Activated CD4-positive, alpha-beta T cell treated with anti-CD3 and anti-CD28 coated beads, Interleukin-2, amount 50 U/mL, for 4 hours (primary cell): Measurements from ENCODE around the gene NDFIP1.
"Not testable (repeated sequence)": the region's sequence is repeated elsewhere in the genome, so short reads cannot be mapped to it uniquely, and the experiment has no call there.

Experiments used
- DNase-seq, 2 experiments: peaks; one replicate each; pipeline ENCODE4 v3.0.0-alpha.2; 2020

Gene NDFIP1

GRCh38 chr5:142120247-142120935 is 11.8 kb downstream of the NDFIP1 start:
- no peak for DNase-seq

- no peak for DNase-seq
Observed at GRCh38 chr5:142122121-142122520, 13.5 kb downstream of the NDFIP1 start.

- no peak for DNase-seq
Observed at GRCh38 chr5:142125378-142125777, 16.8 kb downstream of the NDFIP1 start.

- DNase-seq: no peak
Observed at GRCh38 chr5:142125963-142126362, 17.4 kb downstream of the NDFIP1 start.

DNA sequence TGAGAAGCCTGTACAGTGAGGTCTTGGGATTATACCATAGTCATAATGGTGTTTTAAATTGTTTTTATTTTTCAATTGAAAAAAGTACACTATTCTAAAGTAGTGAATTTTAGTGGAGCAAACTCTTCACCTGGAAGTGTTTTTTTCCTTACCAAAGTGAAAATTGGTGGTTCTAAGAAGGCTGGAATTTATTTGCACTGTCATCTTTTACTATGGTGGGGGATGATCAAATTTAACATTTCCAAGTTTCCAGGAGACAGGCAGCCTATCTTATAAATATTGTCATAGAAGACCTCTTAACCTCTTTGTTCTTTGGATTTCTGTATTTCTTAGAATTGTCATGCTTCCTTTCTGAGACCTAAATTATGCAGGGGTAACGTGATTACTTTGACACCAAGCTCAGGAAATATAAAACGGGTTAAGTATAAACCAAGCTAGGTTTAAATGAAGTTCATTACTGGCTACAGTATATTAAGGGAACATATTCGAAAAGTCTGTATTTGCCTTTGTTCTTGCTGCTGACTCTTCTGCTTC is 20.2 kb downstream of the NDFIP1 start:
- DNase-seq: no peak

GRCh38 chr5:142129446-142130066 is 21.0 kb downstream of the NDFIP1 start:
- DNase-seq: no peak

DNA sequence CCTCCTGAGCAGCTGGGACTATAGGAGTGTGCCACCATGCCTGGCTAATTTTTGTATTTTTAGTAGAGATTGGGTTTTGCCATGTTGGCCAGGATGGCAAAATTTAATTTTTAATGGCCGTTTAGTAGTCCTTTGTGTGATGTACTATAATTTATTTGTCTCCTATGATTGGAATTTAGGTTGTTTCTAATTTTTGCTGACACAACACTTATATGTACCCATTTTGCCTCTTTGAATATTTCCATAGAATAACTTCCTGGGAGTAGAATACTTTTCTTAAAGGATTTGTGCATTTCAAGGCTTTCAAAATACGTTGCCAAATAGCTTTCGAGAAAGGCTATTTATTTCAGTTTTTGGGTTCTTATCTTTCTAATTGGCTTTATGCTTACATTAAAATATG is 22.8 kb downstream of the NDFIP1 start:
- DNase-seq: no peak

DNA sequence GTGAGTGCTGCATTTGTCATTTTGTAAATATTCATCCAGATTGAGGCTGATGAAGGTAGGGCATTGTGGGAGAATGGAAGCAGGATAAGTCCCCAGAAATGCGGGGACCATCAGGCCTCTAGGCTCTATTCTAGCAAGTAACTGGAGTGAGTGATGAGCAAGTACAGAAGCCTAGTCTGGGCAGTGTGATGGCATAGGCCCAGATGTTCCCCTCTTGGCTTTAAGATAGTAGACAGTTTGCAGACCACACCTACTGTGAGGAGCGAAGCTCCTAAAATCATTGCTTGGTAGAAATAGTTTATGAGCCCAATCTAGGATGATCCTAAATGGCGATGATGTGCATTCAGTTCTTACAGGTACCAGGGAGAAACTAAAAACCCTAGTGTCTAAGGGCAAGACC is 24.3 kb downstream of the NDFIP1 start:
- DNase-seq: no peak

- DNase-seq: no peak
Observed at GRCh38 chr5:142133330-142134206, 25.0 kb downstream of the NDFIP1 start.

DNA sequence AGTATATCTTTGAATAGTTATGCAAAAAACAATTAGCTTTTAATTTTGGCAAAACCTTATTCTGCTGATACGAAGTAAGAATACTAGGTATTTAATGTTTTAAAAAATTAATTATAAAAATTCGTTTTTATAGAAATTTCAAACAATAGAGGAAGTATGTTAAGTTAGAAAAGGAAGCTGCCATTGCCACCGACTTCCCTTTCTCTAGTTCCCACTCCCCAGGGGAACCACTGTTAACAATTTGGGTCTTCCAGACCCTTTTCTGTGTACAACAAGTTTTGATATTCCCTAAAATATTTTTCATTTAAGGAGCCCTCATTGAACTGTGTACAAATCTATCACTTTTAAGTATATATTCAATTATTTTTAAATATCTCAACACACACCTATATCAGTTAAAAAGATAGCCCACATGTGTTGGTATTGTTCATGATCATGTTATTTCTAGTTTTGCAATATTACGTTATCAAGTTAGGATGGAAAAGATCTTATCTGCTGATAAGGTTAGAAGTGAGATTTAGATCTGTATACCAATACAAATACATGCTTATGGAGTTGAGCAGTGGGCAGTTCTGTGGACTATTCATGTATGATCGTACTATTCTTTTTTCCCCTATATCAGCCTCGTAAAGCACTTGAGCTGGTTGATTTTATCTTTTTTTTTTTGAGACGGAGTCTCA is 25.9 kb downstream of the NDFIP1 start:
- DNase-seq: no peak

GRCh38 chr5:142141463-142141862 is 32.9 kb downstream of the NDFIP1 start:
- DNase-seq: no peak

DNA sequence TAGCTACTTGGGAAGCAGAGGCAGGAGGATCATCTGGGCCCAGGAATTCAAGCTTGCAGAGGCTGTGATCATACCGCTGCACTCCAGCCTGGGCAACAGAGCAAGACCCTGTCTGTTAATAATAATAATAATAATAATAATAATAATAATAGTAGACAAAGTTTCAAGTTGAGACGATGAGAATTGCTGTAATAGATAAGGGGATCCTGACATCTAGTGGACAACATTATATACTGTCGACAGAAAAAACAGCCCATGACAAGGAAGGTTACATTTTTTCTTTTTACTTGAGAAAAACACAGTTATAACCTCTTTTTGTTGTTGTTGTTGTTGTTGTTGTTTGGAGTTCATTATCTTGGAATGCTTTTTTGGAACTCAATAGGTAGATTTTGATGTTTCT is 35.3 kb downstream of the NDFIP1 start:
- no peak for DNase-seq

GRCh38 chr5:142145106-142145900 is 36.7 kb downstream of the NDFIP1 start:
- peak; percentile 63 to 65 for DNase-seq

- no peak for DNase-seq
Observed at GRCh38 chr5:142149363-142149762, 40.8 kb downstream of the NDFIP1 start.

GRCh38 chr5:142150431-142150830 is 41.9 kb downstream of the NDFIP1 start:
- DNase-seq: no peak

DNA sequence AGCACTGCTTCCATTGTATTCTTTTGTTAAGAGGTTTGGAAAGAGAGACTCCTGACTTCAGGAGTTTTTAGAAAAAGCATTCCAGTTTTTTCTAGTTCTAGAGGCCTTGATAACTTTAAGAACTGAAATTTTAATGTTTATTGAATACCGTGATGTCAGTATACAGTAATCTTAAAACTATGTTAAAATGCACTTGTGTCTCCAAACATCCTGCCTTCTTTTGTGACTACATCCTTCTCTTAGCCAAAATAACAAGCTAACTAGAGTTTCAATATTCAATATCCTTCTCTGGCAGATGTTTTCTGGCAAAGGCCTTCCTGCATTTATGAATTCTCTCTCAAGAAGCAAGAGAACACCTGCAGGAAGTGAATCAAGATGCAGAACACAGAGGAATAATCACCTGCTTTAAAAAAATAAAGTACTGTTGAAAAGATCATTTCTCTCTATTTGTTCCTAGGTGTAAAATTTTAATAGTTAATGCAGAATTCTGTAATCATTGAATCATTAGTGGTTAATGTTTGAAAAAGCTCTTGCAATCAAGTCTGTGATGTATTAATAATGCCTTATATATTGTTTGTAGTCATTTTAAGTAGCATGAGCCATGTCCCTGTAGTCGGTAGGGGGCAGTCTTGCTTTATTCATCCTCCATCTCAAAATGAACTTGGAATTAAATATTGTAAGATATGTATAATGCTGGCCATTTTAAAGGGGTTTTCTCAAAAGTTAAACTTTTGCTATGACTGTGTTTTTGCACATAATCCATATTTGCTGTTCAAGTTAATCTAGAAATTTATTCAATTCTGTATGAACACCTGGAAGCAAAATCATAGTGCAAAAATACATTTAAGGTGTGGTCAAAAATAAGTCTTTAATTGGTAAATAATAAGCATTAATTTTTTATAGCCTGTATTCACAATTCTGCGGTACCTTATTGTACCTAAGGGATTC is 43.1 kb downstream of the NDFIP1 start:
- peak; percentile 39 to 52 for DNase-seq

DNA sequence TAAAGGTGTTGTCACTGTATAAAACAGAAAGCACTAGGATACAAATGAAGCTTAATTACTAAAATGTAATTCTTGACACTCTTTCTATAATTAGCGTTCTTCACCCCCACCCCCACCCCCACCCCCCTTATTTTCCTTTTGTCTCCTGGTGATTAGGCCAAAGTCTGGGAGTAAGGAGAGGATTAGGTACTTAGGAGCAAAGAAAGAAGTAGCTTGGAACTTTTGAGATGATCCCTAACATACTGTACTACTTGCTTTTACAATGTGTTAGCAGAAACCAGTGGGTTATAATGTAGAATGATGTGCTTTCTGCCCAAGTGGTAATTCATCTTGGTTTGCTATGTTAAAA is 43.8 kb downstream of the NDFIP1 start:
- no peak for DNase-seq

DNA sequence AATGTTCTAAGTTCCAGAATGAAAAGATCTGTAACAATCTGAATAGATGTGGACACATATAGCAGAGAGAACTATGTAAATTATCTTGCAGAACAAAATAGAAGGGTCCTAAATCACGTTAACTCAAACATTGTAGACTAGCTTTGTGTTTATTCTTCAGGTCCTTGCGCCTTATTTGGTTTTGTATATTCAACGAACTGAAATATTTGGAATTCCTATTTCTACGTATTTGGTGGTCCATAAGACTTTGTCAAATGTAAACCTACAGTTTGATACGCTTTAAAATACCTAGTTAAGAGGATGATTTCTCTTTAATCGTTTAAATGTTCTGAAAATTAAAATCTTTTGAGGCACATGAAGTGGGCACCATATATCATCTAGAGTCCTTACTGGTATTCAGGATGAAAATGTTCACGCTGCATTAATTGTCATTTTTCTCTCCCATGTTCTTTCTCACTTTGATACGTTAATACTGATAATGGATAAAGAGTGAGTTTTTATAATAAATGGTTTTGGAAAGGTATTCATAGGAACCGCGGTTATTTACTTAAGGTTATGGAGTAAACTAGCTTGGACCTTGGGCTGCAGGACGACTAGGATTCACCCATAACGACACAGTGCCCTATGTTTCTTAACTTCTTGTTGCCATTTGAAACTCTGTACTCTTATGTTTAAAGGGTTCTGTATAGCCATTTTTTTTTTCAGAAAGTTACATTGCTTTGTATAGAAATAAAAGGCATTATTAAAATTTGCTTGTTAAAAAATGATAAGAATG is 45.3 kb downstream of the NDFIP1 start:
- no peak for DNase-seq

GRCh38 chr5:142154449-142154841 is 45.9 kb downstream of the NDFIP1 start:
- not testable (repeated sequence) for DNase-seq

DNA sequence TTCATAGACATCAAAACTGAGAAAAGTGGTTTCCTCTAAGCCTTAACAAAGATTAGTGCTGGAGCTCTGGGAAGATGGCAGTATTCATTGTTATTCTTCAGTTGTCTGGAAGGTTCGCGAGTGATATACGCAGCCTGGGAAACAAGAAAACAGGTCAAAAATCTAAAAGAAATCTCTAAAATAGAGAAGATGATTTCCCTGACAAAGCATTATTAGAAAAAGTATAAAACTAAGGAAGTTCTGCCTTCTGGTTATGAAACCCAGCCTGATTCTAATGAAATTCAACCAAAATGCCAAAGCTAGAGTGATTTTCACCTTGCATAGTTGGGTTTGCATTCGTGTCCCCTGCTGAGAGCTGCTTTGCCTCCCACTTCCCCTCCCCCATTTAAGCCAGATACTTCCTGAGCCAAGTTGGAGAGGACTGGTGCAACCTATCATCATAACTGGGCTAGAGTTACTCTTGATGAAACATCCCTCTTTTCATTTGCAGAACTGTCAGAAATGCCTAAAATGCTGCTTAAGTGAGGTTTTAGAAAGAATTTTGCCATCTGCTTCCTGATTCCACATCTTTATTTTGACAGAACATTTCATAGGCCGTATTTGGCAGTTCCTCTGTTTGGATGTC is 48.4 kb downstream of the NDFIP1 start:
- DNase-seq: no peak
